Urinary bladder (tissue), 4 donors: ENCODE results near the gene SLC24A5. TPM values are rescaled to one million over a fixed set of nuclear protein-coding genes. Genes with fewer than 3 reads are reported as not detected.

Source experiments
- DNase-seq: peaks from one replicate; pipeline ENCODE4 v3.0.0-alpha.2; 2015; ENCODE audit errors: extremely low spot score
- H3K27ac ChIP-seq: one replicate; pipeline ENCODE4 v1.5.1; 2013; ENCODE audit warnings: low read depth, mild to moderate bottlenecking, moderate library complexity
- H3K36me3 ChIP-seq: one replicate; pipeline ENCODE4 v1.6.1; 2013; ENCODE audit warnings: mild to moderate bottlenecking, moderate library complexity; ENCODE audit not compliant: insufficient read depth
- H3K4me1 ChIP-seq: one replicate; pipeline ENCODE4 v1.6.1; 2013; ENCODE audit warnings: mild to moderate bottlenecking, moderate library complexity; ENCODE audit not compliant: insufficient read depth
- H3K4me3 ChIP-seq: one replicate; pipeline ENCODE4 v1.5.1; 2013; ENCODE audit warnings: low read depth, low read length
- WGBS: extraction: QIAGEN DNeasy Blood & Tissue Kit; methylation state at CpG from one replicate; pipeline ENCODE4 v1.1.7; 2013; 5-methylcytosine and 5-hydroxymethylcytosine counted together
- polyA plus RNA-seq: library from polyadenylated mRNA; stranded (reverse); fragments of 200-250 nt; gene quantifications from one replicate; pipeline ENCODE4 v1.2.3, GENCODE V29; 2013
- total RNA-seq: library from RNA; depleted of rRNA; stranded (reverse); fragments of >200 nt; gene quantifications from one replicate; pipeline ENCODE4 v1.2.3, GENCODE V29; 2014
- donor health status: healthy with polysubstance abuse.
- donor health status: healthy.

SLC24A5 gene
- 0.26 TPM for total RNA-seq
- not detected for polyA plus RNA-seq

- WGBS, result 79% methylated on average over 6 of the region's 6 CpGs
- Histone ChIP-seq H3K4me1 (no peaks in the 10 kb centered on the region), H3K36me3 (no peaks in the 10 kb centered on the region), H3K27ac (no peak within 1 kb of the TSS), H3K4me3 (no peak within 1 kb of the TSS)
- no peak for DNase-seq
Observed at GRCh38 chr15:48120745-48121144, at the start of gene SLC24A5. Gene SLC24A5, plus strand, starts transcription at chr15:48120990. Its CDS starts 55 bp downstream, at chr15:48121045.

DNA sequence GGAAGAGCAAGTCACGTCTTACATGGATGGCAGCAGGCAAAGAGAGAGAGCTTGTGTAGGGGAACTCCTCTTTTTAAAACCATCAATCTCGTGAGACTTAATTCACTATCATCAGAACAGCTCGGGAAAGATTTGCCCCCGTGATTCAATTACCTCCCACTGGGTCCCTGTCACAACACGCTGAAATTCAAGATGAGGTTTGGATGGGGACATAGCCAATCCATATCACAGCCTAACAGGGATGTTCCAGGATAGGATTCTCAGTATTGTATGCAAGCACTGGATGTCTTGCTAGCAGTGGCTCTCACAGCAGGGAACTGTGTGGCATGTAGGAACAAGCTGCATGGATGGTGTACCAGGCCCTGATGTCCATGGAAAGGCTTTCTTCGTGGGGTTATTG is 47.8 kb upstream of the SLC24A5 start:
- WGBS, result 86% methylated on average over 6 of the region's 6 CpGs
- Histone ChIP-seq H3K27ac (no peak overlapping the region), H3K4me3 (no peak overlapping the region), H3K4me1 (no peaks in the 10 kb centered on the region), H3K36me3 (no peaks in the 10 kb centered on the region)
- DNase-seq, result no peak

DNA sequence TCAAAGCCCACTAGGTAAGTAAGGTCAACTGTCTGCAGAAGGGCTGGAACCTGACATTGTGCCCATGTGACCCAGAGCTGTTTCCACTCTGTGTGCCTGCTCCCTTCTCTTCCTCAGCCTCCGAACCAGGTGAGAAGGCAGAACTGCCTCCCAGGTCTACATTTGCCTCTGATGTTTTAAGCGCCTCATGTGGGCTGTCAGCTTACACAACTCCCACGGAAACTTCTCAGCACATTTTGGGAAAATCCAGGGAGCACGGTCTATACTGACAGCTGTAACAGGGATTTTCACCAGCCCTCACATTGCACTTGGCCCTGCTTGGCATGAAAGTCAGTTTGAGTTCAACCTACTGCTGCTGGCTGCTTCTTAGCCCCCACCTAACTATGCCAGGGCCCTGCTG is 46.9 kb upstream of the SLC24A5 start:
- H3K27ac ChIP-seq, result no peak overlapping the region
- H3K4me3 ChIP-seq, result no peak overlapping the region
- DNase-seq, result no peak
- H3K4me1 ChIP-seq, result no peaks in the 10 kb centered on the region
- 87% methylated on average over 4 of the region's 4 CpGs for WGBS
- no peaks in the 10 kb centered on the region for H3K36me3 ChIP-seq

DNA sequence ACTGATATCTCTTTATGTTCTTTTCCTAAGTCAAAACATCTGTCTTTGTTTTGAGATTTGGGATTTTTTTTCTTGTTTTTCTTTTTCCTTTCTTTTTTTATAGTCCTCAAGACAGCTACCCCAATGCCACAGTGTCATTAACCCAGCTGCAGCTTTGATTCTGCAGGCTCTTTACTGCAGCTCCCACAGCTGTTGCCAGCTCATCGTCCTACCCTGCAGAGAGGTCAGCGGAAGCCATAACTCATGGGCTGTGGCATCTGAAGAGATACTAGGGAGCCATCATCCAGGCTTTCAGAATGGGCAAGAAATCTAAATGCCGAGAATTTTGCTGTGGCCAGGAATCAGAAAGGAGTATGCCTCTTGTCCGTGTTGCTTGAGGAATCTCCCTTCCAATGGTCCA is 44.3 kb upstream of the SLC24A5 start:
- Histone ChIP-seq H3K4me1 (no peaks in the 10 kb centered on the region), H3K27ac (no peak overlapping the region), H3K4me3 (no peak overlapping the region), H3K36me3 (no peaks in the 10 kb centered on the region)
- WGBS, result 63% methylated on average over 4 of the region's 4 CpGs
- DNase-seq, result no peak

GRCh38 chr15:48077616-48078184 is 43.1 kb upstream of the SLC24A5 start:
- no peak overlapping the region for H3K4me3 ChIP-seq
- no peak for DNase-seq
- WGBS, result 50% methylated on average over 1 of the region's 1 CpG
- no peaks in the 10 kb centered on the region for H3K36me3 ChIP-seq
- no peak overlapping the region for H3K27ac ChIP-seq
- H3K4me1 ChIP-seq, result no peaks in the 10 kb centered on the region

- H3K27ac ChIP-seq, result no peak overlapping the region
- WGBS, result 62% methylated on average over 6 of the region's 6 CpGs
- no peaks in the 10 kb centered on the region for H3K4me1 ChIP-seq
- DNase-seq, result no peak
- H3K36me3 ChIP-seq, result no peaks in the 10 kb centered on the region
- no peak overlapping the region for H3K4me3 ChIP-seq
Observed at GRCh38 chr15:48084759-48085590, 35.8 kb upstream of the SLC24A5 start.

GRCh38 chr15:48085591-48085930 is 35.2 kb upstream of the SLC24A5 start:
- Histone ChIP-seq H3K4me3 (no peak overlapping the region), H3K27ac (no peak overlapping the region), H3K4me1 (no peaks in the 10 kb centered on the region), H3K36me3 (no peaks in the 10 kb centered on the region)
- no peak for DNase-seq
- WGBS, result 91% methylated on average over 6 of the region's 6 CpGs

- no peak overlapping the region for H3K27ac ChIP-seq
- no peak for DNase-seq
- no peaks in the 10 kb centered on the region for H3K36me3 ChIP-seq
- no peak overlapping the region for H3K4me3 ChIP-seq
- WGBS, result 67% methylated on average over 5 of the region's 5 CpGs
- no peaks in the 10 kb centered on the region for H3K4me1 ChIP-seq
Observed at GRCh38 chr15:48086133-48086532, 34.7 kb upstream of the SLC24A5 start.

DNA sequence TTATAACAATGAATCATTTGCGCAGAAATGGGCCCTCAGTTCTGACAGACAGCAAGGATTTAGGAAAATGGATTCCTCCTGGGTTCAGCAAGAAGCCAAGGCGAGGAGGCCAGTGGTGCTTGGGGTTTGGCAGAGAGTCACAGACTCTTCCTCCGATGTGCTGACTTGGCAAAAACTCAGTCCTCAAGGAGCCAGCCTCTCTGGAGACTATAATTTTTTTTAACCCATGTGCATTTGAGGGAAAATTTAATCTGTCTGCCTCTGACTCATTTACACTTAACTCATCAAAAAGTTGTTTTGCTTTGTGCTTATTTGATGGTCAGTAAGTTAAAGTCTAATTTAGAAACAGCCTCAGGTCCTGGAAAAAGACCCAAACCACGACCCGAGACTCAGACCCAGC is 34.2 kb upstream of the SLC24A5 start:
- no peak overlapping the region for H3K4me3 ChIP-seq
- H3K4me1 ChIP-seq, result no peaks in the 10 kb centered on the region
- no peak overlapping the region for H3K27ac ChIP-seq
- 48% methylated on average over 5 of the region's 5 CpGs for WGBS
- no peak for DNase-seq
- H3K36me3 ChIP-seq, result no peaks in the 10 kb centered on the region

DNA sequence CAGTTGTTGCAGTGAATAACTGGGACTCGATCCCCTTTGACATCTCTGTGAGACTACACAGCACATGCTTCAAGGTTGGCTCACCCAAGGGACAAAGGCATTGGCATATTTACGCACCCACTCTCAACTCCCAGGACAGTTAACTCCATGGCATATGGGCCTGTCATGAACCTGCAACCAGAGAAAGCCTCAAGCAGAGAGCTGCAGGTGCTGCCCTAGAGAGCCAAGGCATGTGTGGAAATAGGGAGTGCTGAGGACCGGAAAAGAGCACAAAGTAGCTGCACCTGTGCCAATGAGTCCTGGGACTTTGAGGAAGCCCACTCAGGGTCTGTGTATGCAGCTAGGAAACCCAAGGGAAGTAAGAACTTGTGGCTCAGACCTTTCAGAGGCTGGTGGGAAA is 32.9 kb upstream of the SLC24A5 start:
- WGBS, result 78% methylated on average over 3 of the region's 3 CpGs
- DNase-seq, result no peak

DNA sequence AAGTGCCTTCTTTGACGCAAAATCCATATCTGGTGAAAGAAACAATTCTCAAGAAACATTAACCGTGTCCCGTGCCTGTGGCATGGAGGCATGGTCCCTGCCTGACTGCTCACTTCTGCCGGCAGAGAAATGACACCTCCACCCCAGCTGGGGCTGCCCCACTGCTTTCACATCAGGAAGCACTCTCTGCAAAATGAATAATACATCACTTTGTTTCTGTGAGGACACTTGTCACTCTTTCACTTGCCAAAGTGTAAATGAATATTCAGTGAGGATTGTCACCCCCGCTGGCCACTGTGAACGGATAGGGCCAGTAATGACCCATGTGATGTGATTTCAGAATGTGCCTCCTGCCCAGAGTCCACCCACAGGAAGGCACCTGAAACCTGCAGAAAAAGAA is 31.1 kb upstream of the SLC24A5 start:
- Histone ChIP-seq H3K4me3 (no peak overlapping the region), H3K4me1 (no peaks in the 10 kb centered on the region), H3K27ac (no peak overlapping the region), H3K36me3 (no peaks in the 10 kb centered on the region)
- 68% methylated on average over 6 of the region's 6 CpGs for WGBS
- DNase-seq, result no peak

More for the DNA sequence above, 32.9 kb upstream of the SLC24A5 start:
- Histone ChIP-seq H3K27ac (no peak overlapping the region), H3K36me3 (no peaks in the 10 kb centered on the region), H3K4me3 (no peak overlapping the region), H3K4me1 (no peaks in the 10 kb centered on the region)

- Histone ChIP-seq H3K27ac (no peak overlapping the region), H3K4me1 (no peaks in the 10 kb centered on the region), H3K4me3 (no peak overlapping the region), H3K36me3 (no peaks in the 10 kb centered on the region)
- WGBS, result 54% methylated on average over 2 of the region's 2 CpGs
- DNase-seq, result no peak
Observed at GRCh38 chr15:48090115-48090514, 30.7 kb upstream of the SLC24A5 start.

DNA sequence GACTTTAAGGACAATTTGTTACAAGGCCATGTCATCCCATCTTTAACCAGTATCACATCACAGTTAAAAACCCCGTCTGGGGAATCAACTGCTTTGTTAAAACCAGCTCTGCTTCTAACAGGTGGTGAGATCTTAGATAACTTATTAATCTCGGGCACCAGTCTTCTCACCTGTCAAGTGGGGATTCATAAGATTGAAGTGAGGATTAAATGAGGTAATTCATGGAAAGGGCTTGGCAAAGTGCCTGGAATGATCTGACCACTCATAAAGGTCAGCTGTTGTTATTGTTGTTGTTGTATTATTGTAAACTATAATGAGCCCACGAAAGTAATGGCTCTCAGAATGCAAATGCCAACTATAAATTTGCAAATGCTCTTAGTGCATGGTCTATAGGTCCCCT is 30.1 kb upstream of the SLC24A5 start:
- WGBS, result 48% methylated on average over 3 of the region's 3 CpGs
- Histone ChIP-seq H3K27ac (no peak overlapping the region), H3K36me3 (no peaks in the 10 kb centered on the region), H3K4me1 (no peaks in the 10 kb centered on the region), H3K4me3 (no peak overlapping the region)
- no peak for DNase-seq

- no peak overlapping the region for H3K4me3 ChIP-seq
- no peak overlapping the region for H3K27ac ChIP-seq
- 74% methylated on average over 4 of the region's 4 CpGs for WGBS
- H3K4me1 ChIP-seq, result no peaks in the 10 kb centered on the region
- no peak for DNase-seq
- no peaks in the 10 kb centered on the region for H3K36me3 ChIP-seq
Observed at GRCh38 chr15:48091522-48091921, 29.3 kb upstream of the SLC24A5 start.
